ENCODE data around the gene BTK.

BTK gene

GRCh38 chrX:101393530-101394305 is 7.7 kb upstream of the BTK start:
- DNase-seq: no peak

GRCh38 chrX:101391831-101392230 is 5.8 kb upstream of the BTK start:
- no peak for DNase-seq

- DNase-seq: peak; percentile 90
Measured at GRCh38 chrX:101390664-101391525, 4.9 kb upstream of the BTK start, which contains the start of gene RPL36A. RPL36A (plus strand) TSS chrX:101391011; CDS start chrX:101391044, 33 bp downstream.

GRCh38 chrX:101388604-101389003 is 2.6 kb upstream of the BTK start:
- no peak for DNase-seq

GRCh38 chrX:101386542-101386885 is 523 bp upstream of the BTK start:
- DNase-seq: no peak

GRCh38 chrX:101385026-101385684 is 836 bp downstream of the BTK start:
- no peak for DNase-seq

GRCh38 chrX:101383679-101384205 is 2.2 kb downstream of the BTK start:
- DNase-seq: no peak

- no peak for DNase-seq
Measured at GRCh38 chrX:101377547-101377946, 8.4 kb downstream of the BTK start.

GRCh38 chrX:101370888-101371504 is 15.0 kb downstream of the BTK start:
- no peak for DNase-seq

- no peak for DNase-seq
Measured at GRCh38 chrX:101369687-101370086, 16.3 kb downstream of the BTK start.

GRCh38 chrX:101368800-101369199 is 17.2 kb downstream of the BTK start:
- DNase-seq: no peak

- no peak for DNase-seq
Measured at GRCh38 chrX:101365301-101365795, 20.6 kb downstream of the BTK start.

GRCh38 chrX:101362757-101363156 is 23.2 kb downstream of the BTK start:
- no peak for DNase-seq

- no peak for DNase-seq
Measured at GRCh38 chrX:101362116-101362515, 23.9 kb downstream of the BTK start.

- no peak for DNase-seq
Measured at GRCh38 chrX:101360390-101360789, 25.6 kb downstream of the BTK start.

- DNase-seq: no peak
Measured at GRCh38 chrX:101359966-101360365, 26.0 kb downstream of the BTK start.

GRCh38 chrX:101357166-101357795 is 28.7 kb downstream of the BTK start:
- DNase-seq: no peak

GRCh38 chrX:101349193-101349562 is 36.8 kb downstream of the BTK start:
- DNase-seq: no peak

GRCh38 chrX:101348452-101349192 is 37.4 kb downstream of the BTK start, which contains the start of gene TIMM8A:
TIMM8A (minus strand) TSS chrX:101348742; CDS start chrX:101348664, 78 bp downstream.
- DNase-seq: peak; percentile 86

- DNase-seq: peak; percentile 13
Measured at GRCh38 chrX:101347859-101348451, 38.0 kb downstream of the BTK start.

GRCh38 chrX:101337776-101338271 is 48.2 kb downstream of the BTK start:
- DNase-seq: no peak
